D721Med (cell line): ENCODE data around the gene UST.

ENCODE experiments used
- DNase-seq: peaks from one replicate; pipeline ENCODE4 v3.0.0; 2011; ENCODE audit warnings: low spot score; ENCODE audit not compliant: insufficient read length
- FAIRE-seq: peaks from 2 replicates; lab custom pipeline; 2011; peaks lifted over from hg19 to GRCh38; lab: Jason Lieb, UNC
- TF ChIP-seq, protein P1 (sequence below): IDR thresholded peaks from 2 replicates; pipeline ENCODE4 v1.5.1; 2012; ENCODE audit warnings: mild to moderate bottlenecking, control low read depth; ENCODE audit not compliant: insufficient read depth; ENCODE audit errors: missing control alignments

Gene UST

DNA sequence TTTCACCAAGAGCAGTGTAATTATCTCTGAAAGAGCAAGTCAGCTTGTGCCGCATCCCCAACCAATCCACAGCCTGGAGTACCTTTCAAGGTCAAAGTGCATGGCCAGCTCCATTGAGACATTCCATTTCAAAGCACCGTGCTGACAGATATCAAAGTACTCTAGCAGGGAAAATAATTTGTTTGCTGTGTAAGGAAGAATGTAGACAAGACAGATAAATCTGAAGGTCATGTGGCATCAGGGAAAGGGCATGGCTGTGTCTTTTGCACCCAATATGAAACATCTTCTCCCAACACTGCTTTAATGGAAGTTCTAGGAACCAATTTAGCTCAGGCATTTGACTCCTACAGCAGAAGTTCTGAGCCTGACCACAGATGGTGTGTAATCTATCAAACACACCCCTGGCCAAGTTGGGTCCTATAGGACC lies 328.0 kb downstream of the UST start:
- DNase-seq (no peak), FAIRE-seq (no peak)
- TF ChIP-seq, protein P1, sequence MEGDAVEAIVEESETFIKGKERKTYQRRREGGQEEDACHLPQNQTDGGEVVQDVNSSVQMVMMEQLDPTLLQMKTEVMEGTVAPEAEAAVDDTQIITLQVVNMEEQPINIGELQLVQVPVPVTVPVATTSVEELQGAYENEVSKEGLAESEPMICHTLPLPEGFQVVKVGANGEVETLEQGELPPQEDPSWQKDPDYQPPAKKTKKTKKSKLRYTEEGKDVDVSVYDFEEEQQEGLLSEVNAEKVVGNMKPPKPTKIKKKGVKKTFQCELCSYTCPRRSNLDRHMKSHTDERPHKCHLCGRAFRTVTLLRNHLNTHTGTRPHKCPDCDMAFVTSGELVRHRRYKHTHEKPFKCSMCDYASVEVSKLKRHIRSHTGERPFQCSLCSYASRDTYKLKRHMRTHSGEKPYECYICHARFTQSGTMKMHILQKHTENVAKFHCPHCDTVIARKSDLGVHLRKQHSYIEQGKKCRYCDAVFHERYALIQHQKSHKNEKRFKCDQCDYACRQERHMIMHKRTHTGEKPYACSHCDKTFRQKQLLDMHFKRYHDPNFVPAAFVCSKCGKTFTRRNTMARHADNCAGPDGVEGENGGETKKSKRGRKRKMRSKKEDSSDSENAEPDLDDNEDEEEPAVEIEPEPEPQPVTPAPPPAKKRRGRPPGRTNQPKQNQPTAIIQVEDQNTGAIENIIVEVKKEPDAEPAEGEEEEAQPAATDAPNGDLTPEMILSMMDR = no peak

DNA sequence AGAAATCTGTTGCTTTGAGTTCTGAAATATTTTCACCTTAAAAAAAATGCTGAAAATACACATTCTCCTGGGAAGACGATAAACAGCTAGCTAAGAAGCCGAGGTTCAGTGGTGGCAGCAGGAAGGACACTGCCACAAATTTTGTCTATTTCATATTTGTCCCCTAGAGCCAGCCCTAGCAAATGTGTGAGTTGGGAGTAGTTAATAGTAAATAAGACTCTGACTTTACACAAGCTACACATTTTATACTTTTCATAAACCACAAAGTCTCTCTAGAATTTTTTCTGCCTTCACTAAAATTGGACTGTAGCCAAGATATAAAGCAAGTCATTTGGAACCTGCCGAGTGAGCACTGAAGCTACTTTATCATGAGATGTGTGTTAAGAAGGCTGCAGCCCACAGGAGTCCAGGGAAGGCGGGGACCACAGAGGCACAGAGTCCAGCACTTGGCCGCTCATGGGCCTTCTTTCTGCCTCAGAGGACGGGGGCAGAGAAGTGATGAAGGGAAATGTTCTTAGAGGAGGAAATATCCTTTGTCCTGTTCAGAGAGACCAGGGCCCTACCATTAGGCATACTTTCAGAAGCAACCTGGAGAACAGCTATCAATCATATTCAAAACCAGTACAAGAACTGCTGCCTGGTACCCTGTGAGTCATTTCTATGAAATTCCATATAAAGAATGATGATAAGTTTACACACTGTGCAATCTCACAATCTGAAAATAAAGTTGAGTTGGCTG lies 329.0 kb downstream of the UST start:
- DNase-seq (no peak), FAIRE-seq (no peak)
- TF ChIP-seq, protein P1 = no peak

DNA sequence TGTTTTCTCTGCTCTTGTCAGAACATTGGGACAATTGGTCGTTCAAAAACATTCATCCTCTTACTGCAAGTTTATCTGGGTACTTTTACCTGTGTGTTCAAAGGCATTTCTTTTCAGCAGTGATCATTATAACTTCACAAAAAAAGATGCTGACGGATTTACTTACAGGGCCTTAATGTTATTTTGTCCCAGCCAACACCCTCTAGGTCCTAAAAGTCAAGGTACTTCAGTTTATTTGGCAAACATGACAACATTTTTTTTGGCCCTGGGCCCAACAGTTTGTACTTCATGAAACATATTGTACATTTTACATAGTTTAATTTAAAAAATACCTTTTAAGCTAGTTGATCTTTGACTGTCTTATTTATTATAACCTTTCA lies 329.5 kb downstream of the UST start:
- TF ChIP-seq, protein P1 = no peak
- no peak for FAIRE-seq
- no peak for DNase-seq

DNA sequence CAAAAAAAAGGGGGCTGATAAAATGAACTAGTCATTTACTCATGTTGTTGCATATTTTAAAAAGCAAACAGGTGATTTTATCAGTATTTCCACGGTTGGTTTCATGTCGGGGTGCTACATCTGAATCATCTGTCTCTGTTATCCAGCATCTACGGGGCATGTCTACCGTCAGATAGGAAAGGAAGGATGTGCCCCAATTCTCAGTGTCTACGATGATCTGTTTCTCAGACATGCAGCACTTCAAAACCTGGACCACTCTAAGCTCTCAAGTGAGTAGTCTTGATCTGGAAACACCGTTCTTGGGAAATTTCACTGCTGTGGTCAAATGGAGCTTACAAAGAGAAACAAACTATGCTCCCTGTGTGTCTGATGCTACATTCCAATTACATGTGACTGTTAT lies 330.4 kb downstream of the UST start:
- DNase-seq = no peak
- TF ChIP-seq, protein P1 = no peak
- no peak for FAIRE-seq

DNA sequence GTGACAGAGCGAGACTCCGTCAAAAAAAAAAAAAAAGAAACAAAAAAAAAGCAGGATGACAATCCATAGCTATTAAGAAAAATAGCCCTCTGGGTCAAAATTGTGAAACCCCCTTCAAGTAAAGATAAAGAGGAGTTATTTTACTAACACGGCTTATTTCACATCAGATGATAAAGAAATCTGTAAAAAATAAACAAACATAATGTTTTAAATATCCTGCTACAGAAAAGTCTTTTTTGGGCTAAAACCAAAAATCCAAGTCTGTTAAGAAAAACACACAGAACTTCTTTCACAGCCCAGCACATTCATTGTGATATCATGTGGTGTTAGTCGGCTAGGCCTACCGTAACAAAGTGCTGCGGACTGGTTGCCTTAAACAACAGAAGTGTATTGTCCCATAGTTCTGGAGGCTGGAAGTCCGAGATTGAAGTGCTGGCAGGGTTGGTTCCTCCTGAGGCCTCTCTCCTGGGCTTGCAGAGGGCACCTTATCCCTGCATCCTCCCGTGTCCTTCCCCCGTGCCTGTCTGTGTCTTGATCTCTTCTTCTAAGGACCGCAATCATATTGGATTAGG lies 331.5 kb downstream of the UST start:
- no peak for FAIRE-seq
- TF ChIP-seq, protein P1 = no peak

DNA sequence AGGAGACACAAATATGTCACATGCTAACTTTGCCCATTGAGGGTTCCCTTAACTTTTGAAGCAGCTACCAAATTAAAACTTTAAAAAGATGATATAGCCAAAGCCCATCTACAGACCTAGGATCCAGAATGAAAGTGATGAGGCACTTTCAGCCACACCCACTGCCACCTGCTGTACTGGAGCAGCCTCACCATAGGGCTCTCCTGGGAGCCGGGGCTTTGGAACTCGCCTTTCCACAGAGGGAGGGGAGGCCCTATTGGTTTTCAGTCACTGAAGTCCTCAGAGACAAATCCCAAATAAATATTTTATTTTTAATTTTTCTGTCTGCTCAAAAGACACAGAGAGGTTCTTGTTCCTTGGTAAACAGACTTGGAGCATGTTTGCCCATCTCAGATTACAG lies 332.6 kb downstream of the UST start:
- DNase-seq (no peak), FAIRE-seq (no peak)
- TF ChIP-seq, protein P1 = no peak

More for the DNA sequence above, 331.5 kb downstream of the UST start:
- no peak for DNase-seq

DNA sequence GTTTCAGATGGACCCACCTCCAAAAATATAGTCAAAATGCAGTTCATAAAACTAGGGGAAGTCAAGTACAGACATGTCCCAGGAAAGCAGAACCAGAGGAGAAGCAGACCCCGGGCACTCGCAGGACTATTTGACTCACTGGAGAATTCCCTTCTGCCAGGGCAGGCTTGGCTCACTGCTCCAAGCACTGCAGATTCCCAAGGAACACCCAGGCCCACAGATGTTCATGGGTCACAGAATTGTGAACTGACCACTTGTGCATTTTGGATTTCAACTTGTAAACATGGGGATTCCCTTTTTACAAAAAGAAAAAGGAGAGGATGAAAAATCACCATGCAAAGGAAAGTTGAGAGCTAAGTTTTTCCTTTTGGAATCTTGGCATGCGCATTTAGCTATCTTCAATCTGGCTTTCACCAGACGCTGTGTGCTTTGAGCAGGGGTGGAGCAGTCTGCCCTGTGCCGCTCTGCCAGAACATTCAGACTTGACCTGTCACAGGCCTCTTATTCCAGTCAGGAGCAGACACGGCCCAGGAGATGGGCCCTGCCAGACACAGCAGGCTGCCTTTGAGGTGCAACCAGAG lies 333.2 kb downstream of the UST start:
- DNase-seq (no peak), FAIRE-seq (no peak)
- TF ChIP-seq, protein P1 = no peak
